NCI-H1436 treated with DMSO at 0.1 percent for 48 hours (cell line): ENCODE results near the gene SGTA.
"Not testable (repeated sequence)": the region's sequence is repeated elsewhere in the genome, so short reads cannot be mapped to it uniquely, and the experiment has no call there.

ENCODE experiments used
- DNase-seq: peaks from one replicate; lab custom pipeline; 2025; lab: John Stamatoyannopoulos, UW

Gene SGTA

DNA sequence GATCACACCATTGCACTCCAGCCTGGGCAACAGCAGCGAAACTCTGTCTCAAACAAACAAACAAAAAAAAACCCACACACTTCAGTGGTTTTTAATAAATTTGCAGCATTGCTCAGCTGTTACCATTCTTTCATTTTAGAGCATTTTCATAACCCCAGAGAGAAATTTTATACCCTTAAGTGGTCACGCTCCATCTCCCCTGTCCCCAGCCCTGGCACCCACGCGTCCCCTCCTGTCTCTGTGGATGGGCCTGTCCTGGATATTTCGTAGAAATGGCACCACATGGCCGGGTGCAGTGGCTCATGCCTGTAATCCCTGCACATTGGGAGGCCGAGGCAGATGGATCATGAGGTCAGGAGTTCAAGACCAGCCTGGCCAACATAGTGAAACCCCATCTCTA lies 10.1 kb upstream of the SGTA start:
- DNase-seq: no peak

GRCh38 chr19:2792666-2793065 lies 9.6 kb upstream of the SGTA start:
- DNase-seq: not testable (repeated sequence)

DNA sequence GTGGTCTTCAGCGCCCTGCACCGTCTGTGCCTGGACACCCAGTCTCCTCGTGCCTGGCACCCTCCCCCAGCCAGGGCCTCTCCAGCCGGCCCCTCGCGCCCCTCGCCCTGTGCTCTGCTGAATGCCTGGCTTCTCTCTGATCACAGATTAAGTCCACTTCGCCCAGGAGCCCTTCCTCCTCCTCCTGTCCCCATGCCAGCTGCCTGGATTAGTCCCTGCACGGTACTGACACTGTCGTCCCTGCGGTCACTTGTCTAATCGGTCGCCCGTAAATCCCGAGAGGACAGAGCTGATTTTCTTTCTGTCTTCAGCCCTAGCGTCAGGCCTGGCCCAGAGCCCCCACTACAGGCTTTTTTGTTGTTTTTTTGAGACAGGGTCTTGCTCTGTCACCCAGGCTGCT lies 8.8 kb upstream of the SGTA start:
- no peak for DNase-seq

DNA sequence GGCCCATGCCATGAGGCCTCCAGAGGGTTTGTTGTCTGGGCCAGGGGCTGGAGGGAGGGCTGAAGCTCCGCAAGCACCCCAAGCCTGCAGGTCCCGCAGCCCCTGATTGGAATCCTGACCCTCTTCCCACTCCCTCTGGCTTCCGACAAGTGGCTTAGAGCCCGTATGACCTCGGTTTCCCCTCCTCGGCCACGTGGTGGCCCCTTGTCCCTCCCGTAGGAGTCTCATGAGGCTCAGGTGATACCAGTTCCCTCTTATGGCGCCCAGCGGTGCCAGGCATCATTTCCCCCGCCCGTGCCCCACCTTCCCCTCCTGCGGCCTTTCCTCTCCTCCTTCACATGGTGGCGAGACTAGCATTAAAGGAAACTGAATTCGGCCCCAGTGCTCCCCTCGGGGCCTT lies 8.4 kb upstream of the SGTA start:
- no peak for DNase-seq

- no peak for DNase-seq
Observed at GRCh38 chr19:2790557-2791271, 7.6 kb upstream of the SGTA start.

DNA sequence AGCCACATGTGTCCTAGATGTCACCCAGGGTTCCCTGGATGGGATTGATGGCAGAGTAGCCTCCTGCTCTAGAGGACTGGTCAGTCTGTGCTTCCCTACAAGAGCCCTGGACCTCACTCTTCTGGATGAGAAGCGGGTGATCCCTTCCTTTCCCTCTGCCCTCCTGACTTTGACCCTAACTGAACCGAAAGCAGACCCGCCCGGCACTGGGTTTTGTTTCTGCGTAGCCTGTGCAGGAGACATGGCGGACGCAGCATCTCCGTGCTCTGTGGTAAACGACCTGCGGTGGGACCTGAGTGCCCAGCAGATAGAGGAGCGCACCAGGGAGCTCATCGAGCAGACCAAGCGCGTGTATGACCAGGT lies 7.1 kb upstream of the SGTA start:
- no peak for DNase-seq

DNA sequence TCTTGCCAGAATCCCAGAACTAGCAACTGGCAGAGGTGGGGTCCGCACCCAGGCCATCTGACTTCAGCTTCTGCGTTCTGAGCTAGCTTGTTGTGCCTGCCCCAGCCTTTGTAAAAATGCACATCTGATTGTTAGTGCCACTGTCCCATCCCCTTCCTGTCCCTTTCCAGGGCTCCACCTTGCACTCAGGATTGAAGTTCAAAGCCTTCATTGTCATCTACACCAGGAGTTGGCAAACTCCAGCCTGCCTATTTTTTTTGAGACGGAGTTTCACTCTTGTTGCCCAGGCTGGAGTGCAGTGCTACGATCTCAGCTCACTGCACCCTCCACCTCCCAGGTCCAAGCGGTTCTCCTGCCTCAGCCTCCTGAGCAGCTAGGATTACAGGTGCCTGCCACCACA lies 5.2 kb upstream of the SGTA start:
- DNase-seq: no peak

GRCh38 chr19:2787115-2787514 lies 4.0 kb upstream of the SGTA start:
- no peak for DNase-seq

DNA sequence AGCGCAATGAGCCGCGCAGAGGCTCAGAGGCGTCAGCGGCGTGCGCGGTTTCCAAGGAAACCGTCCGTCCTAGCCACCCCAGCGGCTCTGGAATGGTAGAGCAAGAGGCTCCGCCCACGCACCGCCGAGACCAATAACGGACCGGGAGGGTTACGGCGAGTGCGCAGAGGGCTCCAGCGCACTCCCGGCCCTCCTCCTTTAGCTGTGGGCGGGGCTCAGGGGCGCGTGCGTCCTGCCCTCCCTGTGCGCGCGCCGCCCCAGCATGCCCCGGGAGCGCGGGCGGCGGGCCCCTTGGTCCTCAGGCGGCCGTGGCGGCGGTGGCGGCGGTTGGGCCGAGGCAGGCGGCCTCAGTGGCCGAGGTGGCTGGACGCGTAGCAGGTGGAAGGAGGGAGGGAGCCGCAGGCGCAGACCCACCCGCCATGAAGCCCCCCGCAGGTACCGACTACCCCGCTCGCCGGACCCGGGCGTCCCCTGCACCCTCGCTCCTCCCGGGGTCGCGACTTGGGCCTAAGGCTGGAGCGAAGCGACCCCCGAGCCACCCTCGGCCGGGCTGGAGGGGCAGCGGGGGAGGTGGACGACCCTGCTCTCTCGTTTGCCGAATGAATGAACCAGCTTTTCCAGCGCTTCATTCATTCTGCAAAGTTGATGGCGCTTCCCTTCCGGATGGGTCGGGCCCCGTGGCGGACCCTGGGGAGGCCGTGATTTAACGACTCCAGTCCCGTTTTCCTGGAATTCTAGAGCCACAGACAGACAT lies 2.3 kb upstream of the SGTA start, which contains the start of gene THOP1:
Gene THOP1, plus strand, starts transcription at position 260 of the 754 bp plus-strand sequence. Its CDS starts 160 bp downstream, at position 420.
- peak; percentile 91 for DNase-seq

DNA sequence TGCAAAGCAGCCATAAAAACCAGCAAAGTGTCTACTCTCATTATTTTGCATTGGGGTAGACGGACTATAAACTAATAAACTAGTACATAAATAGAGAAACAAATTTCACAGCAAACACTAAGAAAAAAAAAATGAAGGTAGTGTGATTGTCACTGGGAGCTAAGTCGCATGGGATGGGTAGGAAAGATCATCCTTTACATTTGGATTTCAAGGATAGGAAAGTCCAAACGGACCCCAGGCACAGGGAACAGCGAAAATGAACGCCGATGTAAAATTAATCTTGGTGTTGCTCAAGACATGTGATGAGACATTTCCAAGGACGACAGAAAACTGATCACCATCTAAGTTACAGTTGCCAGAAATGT lies 690 bp upstream of the SGTA start:
- no peak for DNase-seq

- DNase-seq: no peak
Observed at GRCh38 chr19:2782329-2782935, 641 bp downstream of the SGTA start.

- DNase-seq: no peak
Observed at GRCh38 chr19:2780284-2780683, 2.8 kb downstream of the SGTA start.

DNA sequence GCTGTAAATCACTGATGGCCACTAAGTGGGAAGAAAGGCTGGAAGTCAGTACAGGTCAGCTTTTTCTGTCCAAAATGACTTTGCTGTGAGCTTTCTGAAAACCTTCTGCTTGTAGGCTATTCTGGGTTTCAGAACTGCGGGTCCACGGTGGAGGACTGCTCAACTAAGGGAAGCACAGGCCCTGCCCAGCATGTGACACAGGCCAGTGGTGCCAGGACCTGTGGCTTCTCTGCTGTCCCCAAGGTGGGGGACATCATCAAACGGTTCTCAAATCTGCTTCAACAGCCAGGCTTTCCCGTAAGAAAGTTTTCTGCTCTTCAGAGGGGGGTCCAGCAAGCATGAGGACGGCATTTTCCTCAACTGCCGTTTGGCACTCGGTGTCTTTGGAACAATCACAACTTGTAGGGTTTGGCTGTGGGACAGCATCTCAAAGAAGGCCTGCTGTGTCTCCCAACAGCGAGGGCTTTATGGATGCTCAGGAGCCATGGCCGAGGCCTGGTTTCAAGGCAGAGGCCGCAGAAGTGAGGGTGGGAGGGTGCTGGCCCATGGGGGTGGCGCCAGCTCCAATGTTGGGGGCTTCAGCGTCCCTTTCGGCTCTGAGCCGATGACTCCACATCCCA lies 3.8 kb downstream of the SGTA start:
- no peak for DNase-seq

DNA sequence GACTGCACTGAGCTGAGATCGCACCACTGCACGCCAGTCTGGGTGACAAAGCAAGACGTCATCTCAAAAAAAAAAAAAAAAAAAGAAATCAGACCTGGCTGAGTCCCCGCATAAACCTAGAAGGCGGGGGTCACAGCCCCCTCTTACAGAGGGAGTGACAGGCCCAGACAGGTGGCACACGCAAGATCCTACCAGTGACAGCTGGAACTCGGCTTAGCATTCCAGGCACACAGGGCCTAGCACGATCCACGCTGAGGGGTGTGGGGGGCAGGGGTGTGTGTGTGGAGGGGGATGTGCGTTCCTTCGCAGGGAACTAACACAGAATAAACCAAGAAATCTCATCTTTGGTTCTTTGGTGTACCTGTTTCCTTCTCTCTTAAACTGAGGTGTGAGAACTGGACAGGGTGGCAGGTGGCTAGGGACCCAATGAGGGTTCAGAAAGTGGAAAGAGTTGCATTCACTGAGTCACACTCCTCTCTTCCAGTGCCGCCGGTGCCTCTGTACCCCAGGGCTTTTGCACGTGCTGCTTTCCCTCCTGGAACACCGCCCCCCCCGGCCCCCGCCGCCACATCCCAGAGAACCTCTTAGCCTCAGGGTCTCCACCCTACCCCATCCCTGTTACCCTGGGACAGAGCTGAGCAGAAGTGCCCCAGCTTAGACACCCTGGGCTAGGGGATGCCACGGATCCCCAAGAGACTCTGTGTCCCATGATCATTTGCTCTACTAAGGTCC lies 5.0 kb downstream of the SGTA start:
- DNase-seq: no peak

DNA sequence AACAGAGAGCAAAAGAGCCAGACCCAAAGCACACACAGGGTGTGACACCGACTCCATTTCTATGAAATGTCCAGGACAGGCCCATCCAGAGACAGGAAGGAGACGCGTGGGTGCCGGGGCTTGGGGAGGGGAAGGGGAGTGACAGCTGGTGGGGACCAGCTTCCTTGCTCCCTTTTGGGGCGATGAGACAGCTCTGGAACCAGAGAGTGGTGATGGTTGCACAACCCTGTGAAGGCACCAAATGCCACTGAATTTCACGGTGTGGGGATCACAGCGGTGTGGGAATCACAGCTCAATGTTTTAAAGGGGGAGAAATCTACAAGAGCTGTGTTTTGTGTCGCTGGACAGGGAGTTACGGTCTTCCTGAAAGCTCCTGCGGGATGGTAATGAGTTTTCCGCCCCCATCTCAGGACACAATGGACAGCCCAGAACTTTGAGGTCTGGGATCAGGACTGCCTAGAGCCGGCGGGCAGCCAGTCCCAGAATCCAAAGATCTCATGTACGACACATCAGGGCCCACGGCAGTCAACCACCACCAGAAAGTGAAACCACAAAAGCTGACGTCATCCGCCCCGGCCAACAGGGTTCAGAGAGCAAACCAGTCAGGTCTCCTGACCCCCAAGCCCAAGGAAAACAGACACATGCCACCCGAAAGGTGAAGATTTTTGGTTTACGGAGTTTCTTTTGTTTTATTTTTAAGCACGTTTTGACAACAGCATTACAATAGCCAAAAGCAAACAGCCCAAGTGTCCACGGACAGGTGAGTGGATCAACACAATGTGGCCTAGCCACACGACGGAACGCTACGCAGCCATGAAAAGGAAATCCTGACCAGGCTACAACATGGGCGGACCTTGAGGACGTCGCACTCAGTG lies 7.3 kb downstream of the SGTA start:
- DNase-seq: no peak

GRCh38 chr19:2774953-2775555 lies 8.0 kb downstream of the SGTA start:
- no peak for DNase-seq

GRCh38 chr19:2774083-2774679 lies 8.9 kb downstream of the SGTA start:
- DNase-seq: no peak

DNA sequence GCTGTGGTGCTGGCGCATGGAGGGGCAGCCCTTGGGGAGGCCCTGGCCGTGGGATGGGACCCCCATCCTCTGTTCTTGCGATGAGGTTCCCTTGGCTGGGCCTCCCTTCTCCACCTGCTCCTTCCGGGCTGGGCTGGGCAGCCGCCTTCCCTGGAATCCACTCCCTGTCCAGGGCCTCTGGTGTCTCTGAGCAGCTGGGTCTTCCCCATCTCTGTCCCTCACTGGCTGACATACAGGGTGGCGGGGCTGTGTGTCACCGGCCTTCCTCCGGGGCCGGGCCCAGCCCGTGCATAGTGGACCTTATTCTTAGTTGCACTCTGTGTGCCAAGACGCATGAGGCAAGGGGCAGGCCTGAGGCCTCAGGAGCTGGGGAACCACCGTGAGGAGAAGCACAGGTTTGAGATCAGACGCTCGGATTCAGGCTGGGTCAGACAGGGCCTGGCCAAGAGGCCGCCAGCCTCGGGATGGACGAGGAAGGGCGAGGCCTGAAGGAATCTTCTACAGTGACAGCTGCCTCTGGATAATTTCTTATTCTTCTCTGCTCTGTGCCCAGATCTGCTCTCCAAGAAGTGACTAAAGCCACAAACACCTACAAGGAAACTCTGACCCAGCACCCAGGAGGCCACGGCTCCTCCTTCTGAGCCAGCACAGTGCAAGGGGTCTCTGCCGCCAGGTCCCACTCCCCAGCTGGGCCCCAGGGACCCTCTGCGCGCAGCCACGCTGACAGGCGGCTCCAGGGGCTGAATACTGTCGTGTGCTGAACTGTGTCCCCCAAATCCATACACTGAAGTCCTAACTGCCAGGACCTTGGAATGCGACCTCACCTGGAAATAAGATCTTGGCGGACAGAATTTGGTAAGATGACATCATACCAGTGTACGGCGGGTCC lies 11.0 kb downstream of the SGTA start:
- DNase-seq: no peak
